ENCODE data around the gene MIP.
"Not testable (repeated sequence)": the region's sequence is repeated elsewhere in the genome, so short reads cannot be mapped to it uniquely, and the experiment has no call there.

DNA sequence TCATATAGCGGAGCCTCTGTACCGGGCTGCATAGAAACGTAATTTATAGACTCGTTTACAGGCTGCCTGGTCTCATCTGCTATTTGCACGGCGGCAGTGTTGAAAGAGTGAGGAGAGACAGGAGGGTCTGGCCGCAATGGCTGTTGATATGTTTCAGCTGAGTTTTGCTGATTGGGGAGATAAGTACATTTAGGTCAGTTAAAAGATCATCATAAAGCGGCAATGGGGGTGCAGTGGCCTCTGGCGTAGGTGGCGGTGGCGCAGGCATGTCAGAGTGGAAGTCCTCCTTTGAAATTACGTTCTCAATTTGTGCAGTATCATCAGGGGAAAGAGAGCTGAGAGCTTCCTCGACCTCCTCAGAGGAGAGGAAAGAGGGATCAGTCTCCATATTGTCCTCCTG lies 45.4 kb upstream of the MIP start:
- not testable (repeated sequence) for TF ChIP-seq CTCF (IDR thresholded peaks at IDR 0.05; ENCODE audit: extremely low read depth in 1 of 2, insufficient read depth in 1 of 2, low read depth in 1 of 2, low read length in 2 of 2); EZH2 (IDR thresholded peaks at IDR 0.05; ENCODE audit: borderline replicate concordance, low read depth, low read length, severe bottlenecking); GATA2 (IDR thresholded peaks at IDR 0.05; ENCODE audit: insufficient read depth, insufficient read length, low read depth, low read length); POLR2A (IDR thresholded peaks at IDR 0.05; ENCODE audit: low read depth, low read length); POLR2AphosphoS5 (IDR thresholded peaks at IDR 0.05; ENCODE audit: insufficient read depth, low read depth, low read length); MYC (IDR thresholded peaks at IDR 0.05; ENCODE audit: low read depth, low read length); JUN (IDR thresholded peaks at IDR 0.05; ENCODE audit: borderline replicate concordance, insufficient read depth, insufficient read length, low read depth); MAX (IDR thresholded peaks at IDR 0.05; ENCODE audit: insufficient read depth, insufficient read length); FOS (IDR thresholded peaks at IDR 0.05; ENCODE audit: borderline replicate concordance, insufficient read depth, low read length)
